ENCODE results near the gene BACE1. TPM values are rescaled to one million over a fixed set of nuclear protein-coding genes. Genes with fewer than 3 reads are reported as not detected.

The BACE1 gene
- total RNA-seq, result 0.13 and 0.27 TPM in 2 replicates

DNA sequence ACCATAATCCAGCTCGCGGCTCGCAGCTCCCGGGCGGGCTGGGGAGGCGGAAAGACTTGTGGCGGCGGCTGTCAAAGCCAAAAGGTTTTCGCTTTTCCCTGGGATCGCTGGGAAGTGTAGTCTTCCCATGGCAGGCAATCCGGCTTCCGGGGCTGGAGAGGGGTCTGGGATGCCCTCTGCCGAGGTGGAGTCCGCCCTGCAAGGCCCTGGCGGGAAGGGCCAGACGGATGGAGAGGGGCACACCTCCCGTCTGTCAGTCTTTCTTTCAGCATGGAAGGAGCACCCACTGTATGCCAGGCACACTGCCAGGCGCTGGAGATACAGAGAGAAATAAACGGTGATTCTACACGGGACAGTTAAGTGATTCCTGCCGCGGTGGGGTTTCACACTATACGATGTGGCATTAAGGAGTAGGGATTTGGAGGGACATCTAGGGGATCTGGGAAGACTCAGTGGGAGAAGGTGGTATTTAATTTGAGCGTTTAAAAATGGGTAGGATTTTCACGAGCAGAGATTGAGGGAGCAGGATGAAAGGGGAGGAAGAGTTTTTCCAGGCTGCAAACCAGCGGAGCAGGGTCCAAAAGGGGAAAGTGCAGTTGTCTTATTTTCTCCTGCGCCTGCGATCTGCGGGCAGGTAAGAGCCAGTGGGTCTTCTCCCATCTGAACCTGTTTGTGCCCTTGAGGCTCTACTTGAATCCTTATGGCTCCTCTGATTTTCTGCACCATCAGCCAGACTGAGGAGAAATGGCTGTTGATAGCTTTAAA is at the start of gene BACE1:
BACE1 (minus strand) TSS at position 60 of the 765 bp plus-strand sequence. CDS start 461 bp downstream, outside the sequence.
- intact Hi-C loops (cut with micrococcal nuclease), result no loop called here
- Mint-ChIP-seq H3K9me3 (no peaks in the 10 kb centered on the region), H3K4me3 (peak within 1 kb of the TSS; percentile 61), H3K4me1 (ENCODE audit: low read depth) (peaks cover 8% of the 10 kb centered on the region), H3K36me3 (ENCODE audit: low read depth) (no peaks in the 10 kb centered on the region), H3K27me3 (ENCODE audit: insufficient read depth) (peaks cover 55% of the 10 kb centered on the region), H3K27ac (no peak within 1 kb of the TSS)
- no peak for DNase-seq (ENCODE audit: low spot score)

DNA sequence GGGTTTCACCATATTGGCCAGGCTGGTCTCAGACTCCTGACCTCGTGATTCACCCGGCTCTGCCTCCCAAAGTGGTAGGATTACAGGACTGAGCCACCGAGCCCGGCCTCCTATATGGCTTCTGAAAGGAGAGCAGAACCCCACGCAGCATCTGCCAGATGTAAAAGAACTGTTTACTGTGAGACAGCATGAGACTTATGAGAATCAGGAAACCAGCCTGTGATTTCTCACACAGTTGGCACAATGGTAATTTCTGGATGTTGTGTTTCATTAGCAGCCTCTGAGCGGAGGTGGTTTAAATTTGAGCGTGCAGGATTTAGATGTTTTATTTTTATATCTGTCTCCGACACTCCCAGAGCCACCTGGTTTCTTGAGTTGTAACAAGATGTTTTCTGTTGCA is 45.4 kb upstream of the BACE1 start:
- Mint-ChIP-seq H3K9me3 (no peaks in the 10 kb centered on the region), H3K4me3 (no peak overlapping the region), H3K36me3 (ENCODE audit: low read depth) (peaks cover 30% of the 10 kb centered on the region), H3K27me3 (ENCODE audit: insufficient read depth) (no peaks in the 10 kb centered on the region), H3K27ac (no peak overlapping the region), H3K4me1 (ENCODE audit: low read depth) (no peaks in the 10 kb centered on the region)
- no peak for DNase-seq (ENCODE audit: low spot score)
- intact Hi-C loops (cut with micrococcal nuclease), result no loop called here

DNA sequence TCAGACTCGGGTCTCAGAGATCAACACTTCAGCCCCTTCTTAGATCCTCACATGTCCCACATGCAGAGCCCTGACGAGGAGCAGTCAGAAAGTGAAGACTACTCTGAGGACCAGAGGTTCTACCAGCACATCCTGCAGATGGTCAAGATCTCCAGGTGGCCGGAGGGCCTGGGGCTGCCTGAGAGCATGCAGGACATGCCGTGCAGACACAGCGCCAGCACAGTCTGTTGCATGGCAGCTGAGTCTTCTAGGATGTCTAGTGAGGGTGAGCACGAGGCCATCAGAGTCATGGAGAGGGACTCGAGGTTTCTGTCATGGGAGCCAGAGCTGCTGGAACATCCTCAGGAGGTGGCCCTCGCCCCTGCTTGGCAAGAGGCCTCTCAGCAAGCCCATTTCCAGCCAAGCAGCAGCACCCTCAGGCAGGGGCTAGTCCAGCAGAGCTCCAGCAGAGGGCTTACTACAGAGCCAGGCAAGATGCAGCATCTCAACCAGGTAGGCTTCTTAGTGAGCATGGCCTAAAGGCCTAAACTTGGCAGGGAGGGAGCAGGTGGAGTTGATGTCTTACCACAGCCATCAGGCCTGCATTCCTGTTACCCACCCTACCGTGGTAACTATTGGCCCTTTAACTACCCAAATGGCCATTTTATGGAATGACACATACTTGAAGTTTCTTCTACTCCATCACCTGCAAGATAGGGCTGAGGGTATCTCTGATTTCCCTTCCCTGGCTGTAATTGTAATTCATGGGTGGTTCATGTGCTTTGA is 40.3 kb upstream of the BACE1 start:
- no peaks in the 10 kb centered on the region for H3K27me3 Mint-ChIP-seq (ENCODE audit: insufficient read depth)

DNA sequence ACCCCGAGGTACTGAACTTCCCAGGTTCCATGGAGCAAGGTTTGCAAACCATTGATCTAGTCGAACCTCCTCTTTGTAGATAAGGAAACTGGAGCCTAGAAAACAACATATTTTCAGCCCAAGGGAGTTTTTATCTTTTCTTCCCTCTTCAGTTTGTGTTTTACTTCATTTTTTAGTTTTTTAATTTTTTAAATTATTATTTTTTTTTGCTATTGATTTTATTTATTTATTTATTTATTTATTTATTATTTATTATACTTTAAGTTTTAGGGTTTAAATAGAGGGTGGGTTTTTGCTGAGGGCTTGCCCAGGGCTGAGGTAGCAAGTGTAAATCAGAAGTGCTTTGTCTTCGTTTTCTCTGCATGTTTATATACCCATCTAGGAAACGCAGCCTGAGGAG is 38.5 kb upstream of the BACE1 start:
- Mint-ChIP-seq H3K36me3 (ENCODE audit: low read depth) (peaks cover 16% of the 10 kb centered on the region), H3K4me1 (ENCODE audit: low read depth) (no peaks in the 10 kb centered on the region), H3K4me3 (no peak overlapping the region), H3K27me3 (ENCODE audit: insufficient read depth) (no peaks in the 10 kb centered on the region), H3K9me3 (no peaks in the 10 kb centered on the region), H3K27ac (no peak overlapping the region)
- intact Hi-C loops (cut with micrococcal nuclease), result no loop called here
- DNase-seq (ENCODE audit: low spot score), result no peak

More for the DNA sequence above, 40.3 kb upstream of the BACE1 start:
- Mint-ChIP-seq H3K27ac (no peak overlapping the region), H3K36me3 (ENCODE audit: low read depth) (peaks cover 21% of the 10 kb centered on the region), H3K4me3 (no peak overlapping the region), H3K9me3 (no peaks in the 10 kb centered on the region), H3K4me1 (ENCODE audit: low read depth) (no peaks in the 10 kb centered on the region)
- intact Hi-C loops (cut with micrococcal nuclease), result no loop called here
- DNase-seq (ENCODE audit: low spot score), result no peak

DNA sequence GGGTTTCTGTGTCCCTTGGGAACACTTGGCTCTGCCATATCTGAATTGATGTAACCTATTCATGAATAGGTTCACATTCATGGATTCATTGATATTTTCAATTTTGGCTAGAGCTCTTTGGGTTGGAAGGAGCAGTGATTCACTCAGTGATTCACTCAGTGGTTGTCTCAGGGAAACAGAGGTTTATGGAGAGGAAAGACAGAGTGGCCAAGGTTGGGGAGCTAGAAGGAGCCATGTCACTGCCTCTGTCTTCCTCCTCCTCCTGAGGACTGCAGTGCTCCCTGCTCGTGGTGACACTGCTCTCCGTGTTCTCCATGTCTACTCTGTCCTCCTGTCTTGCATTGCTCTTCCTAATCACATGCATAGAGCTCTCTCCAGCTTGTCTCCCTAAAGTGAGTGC is 29.0 kb upstream of the BACE1 start:
- H3K27ac Mint-ChIP-seq, result no peak overlapping the region
- no peak overlapping the region for H3K4me3 Mint-ChIP-seq
- H3K9me3 Mint-ChIP-seq, result no peaks in the 10 kb centered on the region
- intact Hi-C loops (cut with micrococcal nuclease), result no loop called here
- peaks cover 16% of the 10 kb centered on the region for H3K36me3 Mint-ChIP-seq (ENCODE audit: low read depth)
- H3K4me1 Mint-ChIP-seq (ENCODE audit: low read depth), result no peaks in the 10 kb centered on the region
- no peak for DNase-seq (ENCODE audit: low spot score)
- H3K27me3 Mint-ChIP-seq (ENCODE audit: insufficient read depth), result no peaks in the 10 kb centered on the region

DNA sequence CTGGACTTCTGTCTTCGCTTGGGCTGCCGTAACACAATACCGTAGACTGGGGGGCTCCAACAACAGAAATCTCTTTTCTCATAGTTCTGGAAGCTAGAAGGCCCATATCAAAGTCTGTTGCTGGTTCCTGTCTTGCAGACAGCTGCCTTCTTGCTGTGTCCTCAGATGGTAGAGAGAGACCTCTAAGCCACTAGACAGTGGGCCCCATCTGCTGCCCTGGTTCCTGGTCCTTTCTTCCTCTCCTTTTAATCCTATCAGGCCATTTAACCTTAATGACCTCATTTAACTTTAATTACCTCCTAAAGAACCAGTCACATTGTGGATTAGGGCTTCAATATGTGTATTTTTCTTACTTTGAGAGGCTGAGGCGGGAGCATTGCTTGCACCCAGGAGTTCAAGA is 21.0 kb upstream of the BACE1 start:
- intact Hi-C loops (cut with micrococcal nuclease), result no loop called here

DNA sequence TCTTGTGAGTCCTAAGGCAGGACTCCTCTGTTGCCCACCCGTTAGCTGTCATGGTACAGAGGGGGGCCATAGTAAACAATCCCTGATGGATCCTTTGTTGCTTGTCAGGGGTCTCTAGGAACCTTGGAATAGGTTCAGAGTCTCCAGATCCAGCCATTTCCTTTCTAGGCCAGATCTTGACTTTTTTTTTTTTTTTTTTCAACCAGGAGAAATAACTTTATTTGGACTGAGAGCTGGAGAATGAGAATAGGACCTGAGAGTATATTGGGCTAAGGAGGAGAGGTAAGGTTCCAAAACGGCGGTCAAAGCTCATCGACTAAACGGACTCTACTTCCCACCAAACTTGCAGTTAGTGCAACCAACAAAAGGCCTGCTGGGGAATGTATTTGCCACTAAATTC is 19.3 kb upstream of the BACE1 start:
- no peak for DNase-seq (ENCODE audit: low spot score)
- Mint-ChIP-seq H3K9me3 (no peaks in the 10 kb centered on the region), H3K27ac (no peak overlapping the region), H3K27me3 (ENCODE audit: insufficient read depth) (no peaks in the 10 kb centered on the region), H3K4me1 (ENCODE audit: low read depth) (peaks cover 2% of the 10 kb centered on the region), H3K4me3 (no peak overlapping the region), H3K36me3 (ENCODE audit: low read depth) (peaks cover 12% of the 10 kb centered on the region)
- intact Hi-C loops (cut with micrococcal nuclease), result no loop called here

More for the DNA sequence above, 21.0 kb upstream of the BACE1 start:
- H3K27ac Mint-ChIP-seq, result no peak overlapping the region
- H3K27me3 Mint-ChIP-seq (ENCODE audit: insufficient read depth), result no peaks in the 10 kb centered on the region
- H3K9me3 Mint-ChIP-seq, result no peaks in the 10 kb centered on the region
- H3K36me3 Mint-ChIP-seq (ENCODE audit: low read depth), result peaks cover 11% of the 10 kb centered on the region
- DNase-seq (ENCODE audit: low spot score), result no peak
- no peak overlapping the region for H3K4me3 Mint-ChIP-seq
- no peaks in the 10 kb centered on the region for H3K4me1 Mint-ChIP-seq (ENCODE audit: low read depth)

DNA sequence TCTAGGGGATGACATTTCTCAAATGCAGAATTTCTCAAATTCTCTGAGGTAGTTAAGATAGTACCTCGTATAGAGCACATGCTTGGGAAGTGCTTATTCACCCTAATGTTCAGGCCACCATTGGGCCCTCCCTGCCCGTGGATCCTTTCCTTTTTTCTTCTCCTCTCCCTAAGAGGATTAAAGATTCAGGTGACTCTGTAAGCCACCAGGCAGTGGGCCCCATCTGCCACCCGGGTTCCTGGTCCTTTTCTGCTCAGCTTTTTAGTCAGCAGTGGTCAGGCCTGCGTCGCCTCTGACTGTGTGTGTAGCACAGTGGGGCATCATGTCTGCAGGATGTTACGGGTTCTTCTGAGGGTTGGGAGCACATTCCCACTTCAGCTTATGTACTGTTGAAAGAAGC is 18.8 kb upstream of the BACE1 start:
- Mint-ChIP-seq H3K9me3 (no peaks in the 10 kb centered on the region), H3K4me3 (no peak overlapping the region), H3K27ac (no peak overlapping the region), H3K36me3 (ENCODE audit: low read depth) (peaks cover 9% of the 10 kb centered on the region), H3K4me1 (ENCODE audit: low read depth) (peaks cover 7% of the 10 kb centered on the region), H3K27me3 (ENCODE audit: insufficient read depth) (no peaks in the 10 kb centered on the region)
- no peak for DNase-seq (ENCODE audit: low spot score)
- intact Hi-C loops (cut with micrococcal nuclease), result no loop called here

DNA sequence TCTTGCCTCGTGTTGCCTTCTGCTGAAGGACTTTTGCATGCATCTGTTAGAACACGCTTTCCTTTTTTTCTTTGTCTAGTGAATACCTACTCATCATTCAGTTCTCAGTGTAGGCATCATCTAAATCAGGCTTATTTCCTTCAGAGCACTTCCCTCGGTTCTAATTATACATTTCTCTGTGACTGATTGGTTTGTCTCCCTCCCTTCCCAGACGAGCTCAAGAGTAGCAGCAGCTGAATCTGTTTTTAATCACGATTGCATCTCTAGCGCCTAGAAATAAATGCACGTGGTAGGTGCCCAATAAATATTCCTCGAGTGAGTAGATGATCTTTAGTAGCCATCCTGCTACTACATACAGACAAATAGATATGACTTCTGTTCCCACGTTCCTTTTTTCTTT is 17.9 kb upstream of the BACE1 start:
- peaks cover 7% of the 10 kb centered on the region for H3K36me3 Mint-ChIP-seq (ENCODE audit: low read depth)
- peaks cover 9% of the 10 kb centered on the region for H3K4me1 Mint-ChIP-seq (ENCODE audit: low read depth)
- no peak overlapping the region for H3K27ac Mint-ChIP-seq
- H3K4me3 Mint-ChIP-seq, result no peak overlapping the region
- intact Hi-C loops (cut with micrococcal nuclease), result no loop called here
- H3K9me3 Mint-ChIP-seq, result no peaks in the 10 kb centered on the region
- no peaks in the 10 kb centered on the region for H3K27me3 Mint-ChIP-seq (ENCODE audit: insufficient read depth)
- DNase-seq (ENCODE audit: low spot score), result no peak

DNA sequence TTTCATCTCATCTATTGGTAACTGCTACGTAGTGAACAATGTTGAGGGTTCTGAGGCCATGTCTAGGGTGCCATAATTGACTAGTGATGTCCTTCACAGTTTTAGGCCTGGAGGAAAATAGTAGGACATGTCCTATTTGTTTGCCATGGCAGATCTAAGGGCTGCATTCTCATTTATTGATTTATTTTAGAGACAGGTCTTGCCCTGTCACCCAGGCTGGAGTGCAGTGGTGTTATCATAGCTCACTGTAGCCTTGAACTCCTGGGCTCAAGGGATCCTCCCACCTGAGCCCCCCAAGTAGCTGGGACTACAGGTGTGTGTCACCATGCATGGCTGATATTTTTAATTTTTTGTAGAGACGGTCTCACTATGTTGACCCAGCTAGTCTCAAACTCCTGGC is 16.8 kb upstream of the BACE1 start:
- Mint-ChIP-seq H3K4me3 (no peak overlapping the region), H3K9me3 (no peaks in the 10 kb centered on the region), H3K4me1 (ENCODE audit: low read depth) (peaks cover 9% of the 10 kb centered on the region), H3K36me3 (ENCODE audit: low read depth) (peaks cover 5% of the 10 kb centered on the region), H3K27ac (no peak overlapping the region), H3K27me3 (ENCODE audit: insufficient read depth) (no peaks in the 10 kb centered on the region)
- DNase-seq (ENCODE audit: low spot score), result no peak
- intact Hi-C loops (cut with micrococcal nuclease), result no loop called here

DNA sequence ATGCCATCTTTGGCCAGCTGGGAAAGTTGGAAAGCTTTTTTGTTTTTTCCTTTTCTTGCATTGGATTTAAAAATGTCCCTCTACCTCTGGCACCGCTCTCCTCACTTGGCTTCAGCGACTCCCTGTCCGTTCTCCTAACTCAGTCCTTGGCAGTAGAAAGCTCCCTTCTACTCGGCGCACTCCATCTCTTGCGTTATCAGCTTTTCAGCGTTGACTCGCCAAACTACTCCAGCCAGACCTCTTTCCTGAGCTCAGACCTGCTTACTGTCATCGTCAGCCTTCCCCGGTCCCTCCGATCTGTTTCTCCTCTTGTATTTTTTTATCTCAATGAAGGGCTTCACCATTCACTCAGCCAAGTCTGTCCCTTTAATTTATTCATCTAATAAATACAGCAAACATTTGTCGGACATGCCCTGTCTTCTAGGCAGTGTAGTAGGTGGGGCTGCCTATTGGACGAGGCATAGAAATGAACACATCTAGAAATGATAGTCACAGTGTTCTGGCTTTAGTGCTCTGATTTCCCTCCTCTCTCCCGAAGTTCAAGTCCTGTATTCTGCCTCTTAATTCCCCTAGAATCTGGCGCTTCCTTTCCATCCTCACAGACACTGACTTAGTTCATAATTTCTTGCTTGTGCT is 12.4 kb upstream of the BACE1 start:
- peaks cover 9% of the 10 kb centered on the region for H3K4me1 Mint-ChIP-seq (ENCODE audit: low read depth)
- intact Hi-C loops (cut with micrococcal nuclease), result loop anchor here (1.0 to 5.0 kb wide), 6 partner anchors 98 to 1244 kb away; partner anchors contain the start of genes ARCN1, ATP5MG and ZPR1
- H3K4me3 Mint-ChIP-seq, result no peak overlapping the region
- H3K36me3 Mint-ChIP-seq (ENCODE audit: low read depth), result peaks cover 2% of the 10 kb centered on the region
- DNase-seq (ENCODE audit: low spot score), result no peak
- H3K27ac Mint-ChIP-seq, result no peak overlapping the region
- peaks cover 5% of the 10 kb centered on the region for H3K27me3 Mint-ChIP-seq (ENCODE audit: insufficient read depth)
- no peaks in the 10 kb centered on the region for H3K9me3 Mint-ChIP-seq

DNA sequence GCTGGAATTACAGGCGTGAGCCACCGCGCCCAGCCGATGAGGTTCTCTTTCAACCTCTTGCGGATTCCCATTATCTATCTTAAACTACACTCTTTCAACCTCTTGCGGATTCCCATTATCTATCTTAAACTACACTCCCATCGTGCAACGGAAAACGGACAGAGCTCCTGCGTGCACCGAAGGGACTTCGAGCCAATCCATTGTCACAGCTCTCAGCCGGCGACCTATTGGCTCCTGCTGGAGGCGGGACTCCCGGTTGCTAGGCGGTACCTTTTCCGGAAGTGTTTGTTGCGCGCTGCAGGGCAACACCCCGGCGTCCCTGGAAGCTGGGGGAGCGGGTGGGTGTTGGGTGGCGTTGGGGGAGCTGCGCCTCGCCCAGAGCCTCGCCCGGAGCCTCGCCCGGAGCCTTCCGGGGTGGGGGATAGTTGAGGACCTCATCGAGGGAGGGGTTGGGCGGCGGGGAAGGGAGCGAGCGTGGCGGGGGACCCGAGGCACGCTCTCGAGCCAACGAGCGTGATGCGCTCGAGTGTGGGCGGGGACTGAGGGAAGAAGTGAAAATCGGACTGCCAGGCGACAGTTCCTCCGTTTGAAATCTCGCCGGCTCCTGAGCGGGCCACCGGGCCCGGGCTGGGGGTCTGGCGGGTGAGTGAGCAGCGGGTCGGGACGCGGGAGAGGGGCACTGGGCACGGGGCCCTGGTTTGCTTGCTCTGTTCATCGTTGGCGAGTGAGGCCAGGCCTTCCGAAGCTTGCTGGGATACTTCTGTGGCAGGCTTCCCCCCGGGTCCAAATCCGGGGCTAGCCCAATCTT is 11.7 kb upstream of the BACE1 start, which contains the start of gene CEP164:
CEP164 (plus strand) TSS at position 288 of the 808 bp plus-strand sequence. CDS start 10,733 bp downstream, outside the sequence.
- peaks cover 2% of the 10 kb centered on the region for H3K36me3 Mint-ChIP-seq (ENCODE audit: low read depth)
- peak within 1 kb of the TSS; percentile 45 for H3K27ac Mint-ChIP-seq
- intact Hi-C loops (cut with micrococcal nuclease), result loop anchor here (1.0 to 5.0 kb wide), 8 partner anchors 97 to 1245 kb away; partner anchors contain the start of genes ARCN1, ATP5MG, PAFAH1B2 and SIDT2
- peak within 1 kb of the TSS; percentile 75 for H3K4me3 Mint-ChIP-seq
- peak; percentile 93 for DNase-seq (ENCODE audit: low spot score)
- H3K27me3 Mint-ChIP-seq (ENCODE audit: insufficient read depth), result peaks cover 9% of the 10 kb centered on the region
- H3K4me1 Mint-ChIP-seq (ENCODE audit: low read depth), result peaks cover 9% of the 10 kb centered on the region
- no peaks in the 10 kb centered on the region for H3K9me3 Mint-ChIP-seq
